Hematopoietic multipotent progenitor cell (in vitro differentiated cells): ENCODE data around the gene EHMT1. TPM values are rescaled to one million over a fixed set of nuclear protein-coding genes. Genes with fewer than 3 reads are reported as not detected.
A peak's percentile ranks its signal among the peaks of the same experiment; 100 is the strongest.

Experiments
- DNase-seq, 3 donors: peaks; one replicate each; pipeline ENCODE4 v3.0.0-alpha.2; 2011 to 2015; ENCODE audit warnings: low read depth in 2 of 3, low spot score in 2 of 3
- total RNA-seq: library from RNA; depleted of rRNA; stranded (reverse); fragments of >200 nt; gene quantifications from one replicate; pipeline ENCODE4 v1.2.3, GENCODE V29; 2012

Gene EHMT1
- total RNA-seq, 1 donor = 119 TPM

GRCh38 chr9:137689745-137690529 lies 71.1 kb downstream of the EHMT1 start:
- DNase-seq = no peak

GRCh38 chr9:137690930-137691645 lies 72.3 kb downstream of the EHMT1 start:
- no peak for DNase-seq

- peak in 2 of 3 donors; percentile 68 to 82 for DNase-seq
These were observed 73.0 kb downstream of the EHMT1 start for GRCh38 chr9:137691646-137692351.

GRCh38 chr9:137694236-137694959 lies 75.6 kb downstream of the EHMT1 start:
- no peak for DNase-seq

GRCh38 chr9:137694962-137695875 lies 76.4 kb downstream of the EHMT1 start:
- peak in 2 of 3 donors; percentile 55 to 71 for DNase-seq

- no peak for DNase-seq
These were observed 77.5 kb downstream of the EHMT1 start for GRCh38 chr9:137696136-137696925.

- DNase-seq = no peak
These were observed 78.4 kb downstream of the EHMT1 start for GRCh38 chr9:137697193-137697592.

GRCh38 chr9:137697832-137698231 lies 79.0 kb downstream of the EHMT1 start:
- DNase-seq = no peak

GRCh38 chr9:137700911-137701310 lies 82.1 kb downstream of the EHMT1 start:
- no peak for DNase-seq

- DNase-seq = no peak
These were observed 84.0 kb downstream of the EHMT1 start for GRCh38 chr9:137702615-137703379.

GRCh38 chr9:137703842-137704508 lies 85.2 kb downstream of the EHMT1 start:
- no peak for DNase-seq

GRCh38 chr9:137705443-137705863 lies 86.6 kb downstream of the EHMT1 start:
- no peak for DNase-seq

- DNase-seq = no peak
These were observed 87.1 kb downstream of the EHMT1 start for GRCh38 chr9:137705906-137706305.

GRCh38 chr9:137707361-137707760 lies 88.6 kb downstream of the EHMT1 start:
- DNase-seq = no peak

GRCh38 chr9:137708590-137709284 lies 89.9 kb downstream of the EHMT1 start:
- DNase-seq = no peak

GRCh38 chr9:137709411-137710101 lies 90.8 kb downstream of the EHMT1 start:
- DNase-seq = no peak
